HG03460 (cell line): ENCODE measurements around the gene RWDD1.
A peak's percentile ranks its signal among the peaks of the same experiment; 100 is the strongest.

Experiments used
- ATAC-seq: cut with Tn5 transposase; IDR thresholded peaks from one replicate; pipeline ENCODE4 v1.9.1; 2021; ENCODE audit not compliant: unreplicated experiment

The RWDD1 gene

GRCh38 chr6:116570856-116571682 is at the start of gene RWDD1:
Gene RWDD1, plus strand, starts transcription at chr6:116571504. Its CDS starts 79 bp downstream, at chr6:116571583.
- ATAC-seq: peak; percentile 95

- no peak for ATAC-seq
These were observed 48.4 kb upstream of the RWDD1 start for GRCh38 chr6:116522896-116523295.

- ATAC-seq: no peak
These were observed 47.1 kb upstream of the RWDD1 start for GRCh38 chr6:116524236-116524635.

GRCh38 chr6:116528133-116528532 is 43.2 kb upstream of the RWDD1 start:
- no peak for ATAC-seq

GRCh38 chr6:116528780-116529179 is 42.5 kb upstream of the RWDD1 start:
- no peak for ATAC-seq

GRCh38 chr6:116529466-116530290 is 41.6 kb upstream of the RWDD1 start:
- no peak for ATAC-seq

- no peak for ATAC-seq
These were observed 40.9 kb upstream of the RWDD1 start for GRCh38 chr6:116530436-116530835.

GRCh38 chr6:116531675-116532570 is 39.4 kb upstream of the RWDD1 start:
- peak; percentile 73 for ATAC-seq

GRCh38 chr6:116533233-116533957 is 37.9 kb upstream of the RWDD1 start:
- no peak for ATAC-seq

GRCh38 chr6:116535109-116535508 is 36.2 kb upstream of the RWDD1 start:
- no peak for ATAC-seq

GRCh38 chr6:116536216-116536621 is 35.1 kb upstream of the RWDD1 start:
- no peak for ATAC-seq

GRCh38 chr6:116542426-116542825 is 28.9 kb upstream of the RWDD1 start:
- no peak for ATAC-seq

- no peak for ATAC-seq
These were observed 28.2 kb upstream of the RWDD1 start for GRCh38 chr6:116543149-116543548.

GRCh38 chr6:116545651-116546050 is 25.7 kb upstream of the RWDD1 start, which contains the start of gene TRAPPC3L:
Gene TRAPPC3L, minus strand, starts transcription at chr6:116545684. Its CDS starts 170 bp downstream, at chr6:116545514.
- no peak for ATAC-seq

- ATAC-seq: no peak
These were observed 23.9 kb upstream of the RWDD1 start for GRCh38 chr6:116547358-116547757.

GRCh38 chr6:116550796-116551195 is 20.5 kb upstream of the RWDD1 start:
- ATAC-seq: no peak

GRCh38 chr6:116553451-116553850 is 17.9 kb upstream of the RWDD1 start, which contains the start of gene CALHM4:
Gene CALHM4, plus strand, starts transcription at chr6:116553751. Its CDS starts 43 bp downstream, at chr6:116553794.
- ATAC-seq: no peak

GRCh38 chr6:116556065-116556464 is 15.2 kb upstream of the RWDD1 start:
- ATAC-seq: no peak

GRCh38 chr6:116556814-116557415 is 14.4 kb upstream of the RWDD1 start:
- no peak for ATAC-seq

- ATAC-seq: no peak
These were observed 13.4 kb upstream of the RWDD1 start for GRCh38 chr6:116557893-116558292.
